ENCODE results near the gene MMEL1.
A peak's percentile ranks its signal among the peaks of the same experiment; 100 is the strongest.
"Not testable (repeated sequence)": the region's sequence is repeated elsewhere in the genome, so short reads cannot be mapped to it uniquely, and the experiment has no call there.

Gene MMEL1

GRCh38 chr1:2590233-2591141 is 42.3 kb downstream of the MMEL1 start:
- no peak for DNase-seq (ENCODE audit: low read depth in 2 of 2)

GRCh38 chr1:2589431-2590232 is 43.2 kb downstream of the MMEL1 start:
- DNase-seq (ENCODE audit: low read depth in 2 of 2), result no peak

GRCh38 chr1:2588661-2589430 is 44.0 kb downstream of the MMEL1 start:
- no peak for DNase-seq (ENCODE audit: low read depth in 2 of 2)

GRCh38 chr1:2587860-2588571 is 44.8 kb downstream of the MMEL1 start:
- no peak for DNase-seq (ENCODE audit: low read depth in 2 of 2)

GRCh38 chr1:2587071-2587859 is 45.6 kb downstream of the MMEL1 start:
- no peak for DNase-seq (ENCODE audit: low read depth in 2 of 2)

GRCh38 chr1:2586154-2587070 is 46.4 kb downstream of the MMEL1 start, which contains the start of gene PRXL2B:
TSS of gene PRXL2B (plus strand) at chr1:2586777. CDS start at chr1:2586886, 109 bp downstream.
- DNase-seq (ENCODE audit: low read depth in 2 of 2), result peak; percentile 93 to 97

- peak; percentile 29 to 43 for DNase-seq (ENCODE audit: low read depth in 2 of 2)
Observed at GRCh38 chr1:2585318-2586092, 47.3 kb downstream of the MMEL1 start.

GRCh38 chr1:2584686-2585317 is 48.0 kb downstream of the MMEL1 start:
- no peak for DNase-seq (ENCODE audit: low read depth in 2 of 2)

GRCh38 chr1:2583871-2584351 is 48.9 kb downstream of the MMEL1 start:
- DNase-seq (ENCODE audit: low read depth in 2 of 2), result no peak

GRCh38 chr1:2583331-2583791 is 49.5 kb downstream of the MMEL1 start:
- no peak for DNase-seq (ENCODE audit: low read depth in 2 of 2)

GRCh38 chr1:2582391-2582790 is 50.4 kb downstream of the MMEL1 start:
- no peak for DNase-seq (ENCODE audit: low read depth in 2 of 2)

GRCh38 chr1:2580691-2581090 is 52.1 kb downstream of the MMEL1 start:
- no peak for DNase-seq (ENCODE audit: low read depth in 2 of 2)

GRCh38 chr1:2578758-2579118 is 54.1 kb downstream of the MMEL1 start:
- no peak for DNase-seq (ENCODE audit: low read depth in 2 of 2)

GRCh38 chr1:2577565-2578075 is 55.2 kb downstream of the MMEL1 start:
- DNase-seq (ENCODE audit: low read depth in 2 of 2), result not testable (repeated sequence)

- no peak for DNase-seq (ENCODE audit: low read depth in 2 of 2)
Observed at GRCh38 chr1:2575801-2576663, 56.8 kb downstream of the MMEL1 start.

- DNase-seq (ENCODE audit: low read depth in 2 of 2), result no peak
Observed at GRCh38 chr1:2574350-2574749, 58.5 kb downstream of the MMEL1 start.

Measured in stimulated activated CD4-positive, alpha-beta T cell treated with anti-CD3 and anti-CD28 coated beads, Interleukin-1b, Interleukin-23, amount 100 ng/mL, for 1 hour (primary cell).